GM23338 (cell line): ENCODE measurements around the gene ZSWIM5. TPM values are rescaled to one million over a fixed set of nuclear protein-coding genes. Genes with fewer than 3 reads are reported as not detected.
"Not testable (repeated sequence)": the region's sequence is repeated elsewhere in the genome, so short reads cannot be mapped to it uniquely, and the experiment has no call there.

Experiments used
- ATAC-seq: fragments of 200-7000 bp; cut with Tn5 transposase; 3 replicates; pipeline ENCODE4 v1.9.1; 2020
- DNase-seq: peaks from one replicate; pipeline ENCODE4 v3.0.0-alpha.2; 2015; ENCODE audit warnings: low spot score
- H2AFZ ChIP-seq: fragments of 200-600 bp; sonication (generic); 2 replicates; pipeline ENCODE4 v1.8.0; 2016; ENCODE audit warnings: antibody characterized with exemption, mild to moderate bottlenecking, moderate library complexity
- H3F3A ChIP-seq: fragments of 200-600 bp; sonication (generic); replicated peaks from 2 replicates; pipeline ENCODE4 v1.8.0; 2017; ENCODE audit warnings: antibody characterized with exemption, mixed run types, low read depth
- H3K27ac ChIP-seq: fragments of 200-600 bp; sonication (generic); 2 replicates; pipeline ENCODE4 v1.6.1; 2016; ENCODE audit warnings: low read depth
- H3K27me3 ChIP-seq: fragments of 200-600 bp; sonication (generic); 2 replicates; pipeline ENCODE4 v1.8.0; 2016; ENCODE audit warnings: mild to moderate bottlenecking, mixed run types, moderate library complexity; ENCODE audit not compliant: insufficient read depth
- H3K36me3 ChIP-seq: fragments of 200-600 bp; sonication (generic); 2 replicates; pipeline ENCODE4 v1.8.0; 2016; ENCODE audit warnings: mild to moderate bottlenecking; ENCODE audit not compliant: insufficient read depth
- H3K4me1 ChIP-seq: fragments of 200-600 bp; sonication (generic); 2 replicates; pipeline ENCODE4 v1.8.0; 2016; ENCODE audit warnings: mild to moderate bottlenecking, moderate library complexity; ENCODE audit not compliant: insufficient read depth
- H3K4me2 ChIP-seq: fragments of 200-600 bp; sonication (generic); 2 replicates; pipeline ENCODE4 v1.7.1; 2017; ENCODE audit warnings: mixed run types
- H3K4me3 ChIP-seq: fragments of 200-600 bp; sonication (generic); 2 replicates; pipeline ENCODE4 v1.6.1; 2016; ENCODE audit warnings: mixed run types
- H3K79me2 ChIP-seq: fragments of 200-600 bp; sonication (generic); replicated peaks from 2 replicates; pipeline ENCODE4 v1.8.0; 2017; ENCODE audit warnings: mild to moderate bottlenecking; ENCODE audit not compliant: insufficient read depth
- H3K9me2 ChIP-seq: fragments of 200-600 bp; sonication (generic); 2 replicates; pipeline ENCODE4 v1.8.0; 2017; ENCODE audit not compliant: insufficient read depth
- H4K20me1 ChIP-seq: fragments of 200-600 bp; sonication (generic); replicated peaks from 2 replicates; pipeline ENCODE4 v1.8.0; 2017; ENCODE audit warnings: mild to moderate bottlenecking; ENCODE audit not compliant: insufficient read depth
- H3K27ac Mint-ChIP-seq: 2 replicates; pipeline ENCODE4 v1.8.0; 2020; ENCODE audit warnings: inconsistent platforms, mild to moderate bottlenecking, moderate library complexity, mixed read lengths
- H3K27me3 Mint-ChIP-seq: 3 replicates; pipeline ENCODE4 v1.8.0; 2022; ENCODE audit warnings: low read depth, mild to moderate bottlenecking, moderate library complexity, mixed read lengths, inconsistent platforms; ENCODE audit not compliant: insufficient read depth, poor library complexity
- H3K36me3 Mint-ChIP-seq: 3 replicates; pipeline ENCODE4 v1.8.0; 2021; ENCODE audit warnings: low read depth, mild to moderate bottlenecking, inconsistent platforms, moderate library complexity, mixed read lengths
- H3K4me1 Mint-ChIP-seq: 3 replicates; pipeline ENCODE4 v1.8.0; 2020; ENCODE audit warnings: mild to moderate bottlenecking, inconsistent platforms, mixed read lengths
- H3K4me3 Mint-ChIP-seq: 3 replicates; pipeline ENCODE4 v1.8.0; 2021; ENCODE audit warnings: moderate library complexity, mild to moderate bottlenecking, inconsistent platforms, mixed read lengths
- H3K9me3 Mint-ChIP-seq: 3 replicates; pipeline ENCODE4 v1.8.0; 2020; ENCODE audit warnings: moderate library complexity, mild to moderate bottlenecking, inconsistent platforms, mixed read lengths
- POLR2AphosphoS5 ChIP-seq: IDR thresholded peaks from 2 replicates; pipeline ENCODE4 v1.6.1; 2016; ENCODE audit warnings: antibody characterized with exemption, low read depth
- ZNF331 ChIP-seq: fragments of 250-450 bp; sonication (Bioruptor Pico); IDR thresholded peaks from 2 replicates; pipeline ENCODE4 v1.5.0; 2020; ENCODE audit warnings: low read depth, mild to moderate bottlenecking, moderate library complexity
- polyA plus RNA-seq: library from polyadenylated mRNA; unstranded; fragments of >200 nt; fragmentation: Nextera tagmentation; extraction: Ambion mirVana; gene quantifications from 2 replicates; pipeline ENCODE4 v1.2.1, GENCODE V29; 2016
- total RNA-seq: library from RNA; depleted of rRNA; stranded (reverse); fragments of >200 nt; shearing (Covaris generic); gene quantifications from 2 replicates; pipeline ENCODE4 v1.2.3, GENCODE V29; 2014
- TF ChIP-seq, protein P1 (sequence below): fragments of 250-450 bp; sonication (Bioruptor Pico); IDR thresholded peaks from 2 replicates; pipeline ENCODE4 v1.5.0; 2020; ENCODE audit warnings: mild to moderate bottlenecking, moderate library complexity
- TF ChIP-seq, protein P2 (sequence below), 2 experiments: fragments of 200-600 bp in 1 of 2; sonication (generic) in 1 of 2; conservative IDR thresholded peaks; 2 replicates each; pipeline versions ENCODE4 v1.5.1 to v1.6.1; 2016 to 2017; ENCODE audit warnings: antibody characterized with exemption in 2 of 2, low read depth in 2 of 2, mild to moderate bottlenecking in 2 of 2, moderate library complexity in 1 of 2
- TF ChIP-seq, protein P3 (sequence below): IDR thresholded peaks from one replicate; pipeline ENCODE4 v1.6.1; 2018; ENCODE audit warnings: antibody characterized with exemption; ENCODE audit not compliant: unreplicated experiment

Gene ZSWIM5
- total and polyA plus RNA-seq, 2 experiments from 2014 or later: 0.65 to 3.6 TPM

DNA sequence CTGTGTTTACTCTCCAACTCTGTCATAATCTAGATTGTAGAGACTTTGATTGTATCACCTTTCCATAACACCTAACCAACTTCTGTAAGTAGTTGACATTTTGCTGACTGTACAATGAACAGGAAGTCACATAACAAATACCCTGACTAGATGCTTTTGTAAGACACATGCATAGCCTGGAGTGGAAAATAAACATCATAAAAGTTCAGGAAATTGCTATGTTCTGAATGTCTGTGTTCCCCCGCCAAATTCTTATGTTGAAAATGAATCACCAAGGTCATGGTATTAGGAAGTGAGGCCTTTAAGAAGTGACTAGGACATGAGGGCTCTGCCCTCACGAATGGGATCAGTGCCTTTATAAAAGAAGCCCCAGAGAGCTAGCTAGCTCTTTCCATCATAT, 40.4 kb upstream of the ZSWIM5 start:
- H3K4me3 Mint-ChIP-seq: no peak overlapping the region
- peaks cover 41% of the 10 kb centered on the region for H3K9me3 Mint-ChIP-seq
- Histone ChIP-seq H3F3A (no peaks in the 10 kb centered on the region), H3K4me1 (no peaks in the 10 kb centered on the region), H3K4me2 (no peak overlapping the region), H3K9me2 (peaks cover 5% of the 10 kb centered on the region; the same call in 1 of the 2 replicates), H4K20me1 (no peaks in the 10 kb centered on the region), H3K27ac (no peak overlapping the region), H3K27me3 (no peaks in the 10 kb centered on the region), H2AFZ (no peak overlapping the region), H3K36me3 (no peaks in the 10 kb centered on the region), H3K4me3 (no peak overlapping the region), H3K79me2 (no peaks in the 10 kb centered on the region)
- H3K27me3 Mint-ChIP-seq: peaks cover 1% of the 10 kb centered on the region
- DNase-seq (no peak), ATAC-seq (no peak)
- H3K27ac Mint-ChIP-seq: no peak overlapping the region
- H3K36me3 Mint-ChIP-seq: peaks cover 10% of the 10 kb centered on the region
- H3K4me1 Mint-ChIP-seq: no peaks in the 10 kb centered on the region
- TF ChIP-seq, protein P1, sequence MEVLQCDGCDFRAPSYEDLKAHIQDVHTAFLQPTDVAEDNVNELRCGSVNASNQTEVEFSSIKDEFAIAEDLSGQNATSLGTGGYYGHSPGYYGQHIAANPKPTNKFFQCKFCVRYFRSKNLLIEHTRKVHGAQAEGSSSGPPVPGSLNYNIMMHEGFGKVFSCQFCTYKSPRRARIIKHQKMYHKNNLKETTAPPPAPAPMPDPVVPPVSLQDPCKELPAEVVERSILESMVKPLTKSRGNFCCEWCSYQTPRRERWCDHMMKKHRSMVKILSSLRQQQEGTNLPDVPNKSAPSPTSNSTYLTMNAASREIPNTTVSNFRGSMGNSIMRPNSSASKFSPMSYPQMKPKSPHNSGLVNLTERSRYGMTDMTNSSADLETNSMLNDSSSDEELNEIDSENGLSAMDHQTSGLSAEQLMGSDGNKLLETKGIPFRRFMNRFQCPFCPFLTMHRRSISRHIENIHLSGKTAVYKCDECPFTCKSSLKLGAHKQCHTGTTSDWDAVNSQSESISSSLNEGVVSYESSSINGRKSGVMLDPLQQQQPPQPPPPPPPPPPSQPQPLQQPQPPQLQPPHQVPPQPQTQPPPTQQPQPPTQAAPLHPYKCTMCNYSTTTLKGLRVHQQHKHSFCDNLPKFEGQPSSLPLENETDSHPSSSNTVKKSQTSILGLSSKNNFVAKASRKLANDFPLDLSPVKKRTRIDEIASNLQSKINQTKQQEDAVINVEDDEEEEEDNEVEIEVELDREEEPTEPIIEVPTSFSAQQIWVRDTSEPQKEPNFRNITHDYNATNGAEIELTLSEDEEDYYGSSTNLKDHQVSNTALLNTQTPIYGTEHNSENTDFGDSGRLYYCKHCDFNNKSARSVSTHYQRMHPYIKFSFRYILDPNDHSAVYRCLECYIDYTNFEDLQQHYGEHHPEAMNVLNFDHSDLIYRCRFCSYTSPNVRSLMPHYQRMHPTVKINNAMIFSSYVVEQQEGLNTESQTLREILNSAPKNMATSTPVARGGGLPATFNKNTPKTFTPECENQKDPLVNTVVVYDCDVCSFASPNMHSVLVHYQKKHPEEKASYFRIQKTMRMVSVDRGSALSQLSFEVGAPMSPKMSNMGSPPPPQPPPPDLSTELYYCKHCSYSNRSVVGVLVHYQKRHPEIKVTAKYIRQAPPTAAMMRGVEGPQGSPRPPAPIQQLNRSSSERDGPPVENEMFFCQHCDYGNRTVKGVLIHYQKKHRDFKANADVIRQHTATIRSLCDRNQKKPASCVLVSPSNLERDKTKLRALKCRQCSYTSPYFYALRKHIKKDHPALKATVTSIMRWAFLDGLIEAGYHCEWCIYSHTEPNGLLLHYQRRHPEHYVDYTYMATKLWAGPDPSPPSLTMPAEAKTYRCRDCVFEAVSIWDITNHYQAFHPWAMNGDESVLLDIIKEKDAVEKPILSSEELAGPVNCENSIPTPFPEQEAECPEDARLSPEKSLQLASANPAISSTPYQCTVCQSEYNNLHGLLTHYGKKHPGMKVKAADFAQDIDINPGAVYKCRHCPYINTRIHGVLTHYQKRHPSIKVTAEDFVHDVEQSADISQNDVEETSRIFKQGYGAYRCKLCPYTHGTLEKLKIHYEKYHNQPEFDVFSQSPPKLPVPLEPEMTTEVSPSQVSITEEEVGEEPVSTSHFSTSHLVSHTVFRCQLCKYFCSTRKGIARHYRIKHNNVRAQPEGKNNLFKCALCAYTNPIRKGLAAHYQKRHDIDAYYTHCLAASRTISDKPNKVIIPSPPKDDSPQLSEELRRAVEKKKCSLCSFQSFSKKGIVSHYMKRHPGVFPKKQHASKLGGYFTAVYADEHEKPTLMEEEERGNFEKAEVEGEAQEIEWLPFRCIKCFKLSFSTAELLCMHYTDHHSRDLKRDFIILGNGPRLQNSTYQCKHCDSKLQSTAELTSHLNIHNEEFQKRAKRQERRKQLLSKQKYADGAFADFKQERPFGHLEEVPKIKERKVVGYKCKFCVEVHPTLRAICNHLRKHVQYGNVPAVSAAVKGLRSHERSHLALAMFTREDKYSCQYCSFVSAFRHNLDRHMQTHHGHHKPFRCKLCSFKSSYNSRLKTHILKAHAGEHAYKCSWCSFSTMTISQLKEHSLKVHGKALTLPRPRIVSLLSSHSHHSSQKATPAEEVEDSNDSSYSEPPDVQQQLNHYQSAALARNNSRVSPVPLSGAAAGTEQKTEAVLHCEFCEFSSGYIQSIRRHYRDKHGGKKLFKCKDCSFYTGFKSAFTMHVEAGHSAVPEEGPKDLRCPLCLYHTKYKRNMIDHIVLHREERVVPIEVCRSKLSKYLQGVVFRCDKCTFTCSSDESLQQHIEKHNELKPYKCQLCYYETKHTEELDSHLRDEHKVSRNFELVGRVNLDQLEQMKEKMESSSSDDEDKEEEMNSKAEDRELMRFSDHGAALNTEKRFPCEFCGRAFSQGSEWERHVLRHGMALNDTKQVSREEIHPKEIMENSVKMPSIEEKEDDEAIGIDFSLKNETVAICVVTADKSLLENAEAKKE (CRISPR knock-in tag): no peak
- TF ChIP-seq, protein P2, sequence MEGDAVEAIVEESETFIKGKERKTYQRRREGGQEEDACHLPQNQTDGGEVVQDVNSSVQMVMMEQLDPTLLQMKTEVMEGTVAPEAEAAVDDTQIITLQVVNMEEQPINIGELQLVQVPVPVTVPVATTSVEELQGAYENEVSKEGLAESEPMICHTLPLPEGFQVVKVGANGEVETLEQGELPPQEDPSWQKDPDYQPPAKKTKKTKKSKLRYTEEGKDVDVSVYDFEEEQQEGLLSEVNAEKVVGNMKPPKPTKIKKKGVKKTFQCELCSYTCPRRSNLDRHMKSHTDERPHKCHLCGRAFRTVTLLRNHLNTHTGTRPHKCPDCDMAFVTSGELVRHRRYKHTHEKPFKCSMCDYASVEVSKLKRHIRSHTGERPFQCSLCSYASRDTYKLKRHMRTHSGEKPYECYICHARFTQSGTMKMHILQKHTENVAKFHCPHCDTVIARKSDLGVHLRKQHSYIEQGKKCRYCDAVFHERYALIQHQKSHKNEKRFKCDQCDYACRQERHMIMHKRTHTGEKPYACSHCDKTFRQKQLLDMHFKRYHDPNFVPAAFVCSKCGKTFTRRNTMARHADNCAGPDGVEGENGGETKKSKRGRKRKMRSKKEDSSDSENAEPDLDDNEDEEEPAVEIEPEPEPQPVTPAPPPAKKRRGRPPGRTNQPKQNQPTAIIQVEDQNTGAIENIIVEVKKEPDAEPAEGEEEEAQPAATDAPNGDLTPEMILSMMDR (conservative IDR thresholded peaks at IDR 0.05; ENCODE audit: low read depth in 2 of 2): no peak
- TF ChIP-seq, protein P3, sequence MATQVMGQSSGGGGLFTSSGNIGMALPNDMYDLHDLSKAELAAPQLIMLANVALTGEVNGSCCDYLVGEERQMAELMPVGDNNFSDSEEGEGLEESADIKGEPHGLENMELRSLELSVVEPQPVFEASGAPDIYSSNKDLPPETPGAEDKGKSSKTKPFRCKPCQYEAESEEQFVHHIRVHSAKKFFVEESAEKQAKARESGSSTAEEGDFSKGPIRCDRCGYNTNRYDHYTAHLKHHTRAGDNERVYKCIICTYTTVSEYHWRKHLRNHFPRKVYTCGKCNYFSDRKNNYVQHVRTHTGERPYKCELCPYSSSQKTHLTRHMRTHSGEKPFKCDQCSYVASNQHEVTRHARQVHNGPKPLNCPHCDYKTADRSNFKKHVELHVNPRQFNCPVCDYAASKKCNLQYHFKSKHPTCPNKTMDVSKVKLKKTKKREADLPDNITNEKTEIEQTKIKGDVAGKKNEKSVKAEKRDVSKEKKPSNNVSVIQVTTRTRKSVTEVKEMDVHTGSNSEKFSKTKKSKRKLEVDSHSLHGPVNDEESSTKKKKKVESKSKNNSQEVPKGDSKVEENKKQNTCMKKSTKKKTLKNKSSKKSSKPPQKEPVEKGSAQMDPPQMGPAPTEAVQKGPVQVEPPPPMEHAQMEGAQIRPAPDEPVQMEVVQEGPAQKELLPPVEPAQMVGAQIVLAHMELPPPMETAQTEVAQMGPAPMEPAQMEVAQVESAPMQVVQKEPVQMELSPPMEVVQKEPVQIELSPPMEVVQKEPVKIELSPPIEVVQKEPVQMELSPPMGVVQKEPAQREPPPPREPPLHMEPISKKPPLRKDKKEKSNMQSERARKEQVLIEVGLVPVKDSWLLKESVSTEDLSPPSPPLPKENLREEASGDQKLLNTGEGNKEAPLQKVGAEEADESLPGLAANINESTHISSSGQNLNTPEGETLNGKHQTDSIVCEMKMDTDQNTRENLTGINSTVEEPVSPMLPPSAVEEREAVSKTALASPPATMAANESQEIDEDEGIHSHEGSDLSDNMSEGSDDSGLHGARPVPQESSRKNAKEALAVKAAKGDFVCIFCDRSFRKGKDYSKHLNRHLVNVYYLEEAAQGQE: no peak
- TF ChIP-seq ZNF331 (CRISPR knock-in tag) (no peak), POLR2AphosphoS5 (no peak)

DNA sequence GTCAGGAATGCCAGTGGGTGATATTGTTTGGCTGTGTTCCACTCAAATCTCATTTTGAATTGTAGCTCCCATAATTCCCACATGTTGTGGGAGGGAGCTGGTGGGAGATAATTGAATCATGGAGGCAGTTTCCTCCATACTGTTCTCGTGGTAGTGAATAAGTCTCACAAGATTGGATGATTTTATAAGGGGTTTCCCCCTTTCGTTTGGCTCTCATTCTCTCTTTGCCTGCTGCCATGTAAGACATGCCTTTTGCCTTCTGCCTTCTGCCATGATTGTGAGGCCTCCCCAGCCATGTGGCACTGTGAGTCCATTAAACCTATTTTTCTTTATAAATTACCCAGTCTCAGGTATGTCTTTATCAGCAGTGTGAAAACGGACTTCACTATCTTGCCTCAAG, 40.0 kb upstream of the ZSWIM5 start:
- not testable (repeated sequence) for ATAC-seq, H3F3A ChIP-seq, H2AFZ ChIP-seq, H3K79me2 ChIP-seq, H3K4me3 ChIP-seq, H3K4me1 ChIP-seq, H3K4me2 ChIP-seq, DNase-seq, H3K36me3 ChIP-seq, H3K27ac Mint-ChIP-seq, H4K20me1 ChIP-seq, H3K9me2 ChIP-seq, H3K27me3 ChIP-seq, H3K27me3 Mint-ChIP-seq, H3K4me1 Mint-ChIP-seq, H3K27ac ChIP-seq, H3K4me3 Mint-ChIP-seq
- Mint-ChIP-seq H3K36me3 (peaks cover 13% of the 10 kb centered on the region), H3K9me3 (peaks cover 45% of the 10 kb centered on the region)
